D721Med (cell line): ENCODE results near the gene EDAR.

Source experiments
- DNase-seq: peaks from one replicate; pipeline ENCODE4 v3.0.0; 2011; ENCODE audit warnings: low spot score; ENCODE audit not compliant: insufficient read length
- FAIRE-seq: peaks from 2 replicates; lab custom pipeline; 2011; peaks lifted over from hg19 to GRCh38; lab: Jason Lieb, UNC
- CTCF ChIP-seq: IDR thresholded peaks from 2 replicates; pipeline ENCODE4 v1.5.1; 2012; ENCODE audit warnings: mild to moderate bottlenecking, control low read depth; ENCODE audit not compliant: insufficient read depth; ENCODE audit errors: missing control alignments

Gene EDAR

DNA sequence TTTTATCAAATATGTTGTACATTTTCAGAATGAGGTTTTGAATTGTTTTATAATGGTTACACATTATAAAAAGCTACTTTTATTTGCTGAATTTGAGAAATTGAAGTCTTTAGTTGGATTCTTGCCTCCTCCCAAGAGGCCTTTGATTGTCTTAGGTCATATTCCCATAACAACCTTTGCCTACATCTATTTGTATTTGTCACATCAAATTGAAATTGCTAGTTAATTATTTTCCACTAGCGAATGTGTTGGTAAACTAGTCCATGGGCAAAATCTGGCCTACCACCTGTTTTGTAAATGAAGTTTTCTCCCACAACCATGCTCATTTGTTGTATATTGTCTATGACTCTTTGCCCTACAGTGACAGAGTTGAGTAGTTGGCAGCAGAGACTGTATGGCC is 142.0 kb downstream of the EDAR start:
- no peak for TF ChIP-seq CTCF
- DNase-seq (no peak), FAIRE-seq (no peak)

- TF ChIP-seq CTCF, result no peak
- DNase-seq, result no peak
- FAIRE-seq, result no peak
These were observed 143.1 kb downstream of the EDAR start for GRCh38 chr2:108845923-108846322.
